Panc1 (cell line): Measurements from ENCODE around the gene RPS15. TPM values are rescaled to one million over a fixed set of nuclear protein-coding genes. Genes with fewer than 3 reads are reported as not detected.

Experiments used
- ATAC-seq: fragments of 200-7000 bp; cut with Tn5 transposase; 2 replicates; pipeline ENCODE4 v1.9.1; 2020; ENCODE audit warnings: mild to moderate bottlenecking, moderate library complexity
- BruUV-seq: library from RNA; stranded (reverse); fragments of 400-500 nt; replicated peaks from 2 replicates; lab custom pipeline; 2021; lab: Mats Ljungman, UMichigan
- CTCF ChIA-PET: fragments of 300-600 bp; sonication (Branson Sonifier 250); formaldehyde crosslinking; loops from one replicate; lab custom pipeline; 2022; ENCODE audit warnings: antibody characterized with exemption; lab: Charles Lee
- POLR2A ChIA-PET: fragments of 300-600 bp; sonication (Branson Sonifier 250); formaldehyde crosslinking; loops from one replicate; lab custom pipeline; 2022; ENCODE audit warnings: antibody characterized with exemption; lab: Charles Lee
- DNase-seq: peaks from one replicate; pipeline ENCODE4 v3.0.0-alpha.2; 2010; ENCODE audit warnings: low read depth, low spot score
- H3K27ac ChIP-seq: 2 replicates; pipeline ENCODE4 v1.5.1; 2011; ENCODE audit warnings: mild to moderate bottlenecking, low read length, inconsistent platforms
- H3K27me3 ChIP-seq: fragments of 200-500 bp; sonication (Bioruptor generic); 2 replicates; pipeline ENCODE4 v1.6.0; 2014; ENCODE audit warnings: low read length, inconsistent platforms; ENCODE audit not compliant: control insufficient read depth, insufficient read depth
- H3K36me3 ChIP-seq: fragments of 200-500 bp; sonication (Bioruptor generic); 2 replicates; pipeline ENCODE4 v1.5.1; 2014; ENCODE audit warnings: inconsistent platforms, mild to moderate bottlenecking, low read length, moderate library complexity; ENCODE audit not compliant: control insufficient read depth, insufficient read depth
- H3K4me1 ChIP-seq: 2 replicates; pipeline ENCODE4 v1.5.1; 2011; ENCODE audit warnings: inconsistent platforms, mild to moderate bottlenecking, low read length, moderate library complexity; ENCODE audit not compliant: control insufficient read depth, insufficient read depth
- H3K4me3 ChIP-seq, 2 experiments: 2 replicates each; pipeline ENCODE4 v1.5.1; 2011 to 2012; ENCODE audit warnings: low read depth in 2 of 2, low read length in 2 of 2, mild to moderate bottlenecking in 2 of 2, inconsistent platforms in 1 of 2, moderate library complexity in 1 of 2
- H3K9me3 ChIP-seq: fragments of 200-500 bp; sonication (Bioruptor generic); 2 replicates; pipeline ENCODE4 v1.5.1; 2014; ENCODE audit warnings: low read depth, mild to moderate bottlenecking, inconsistent platforms, low read length, moderate library complexity; ENCODE audit not compliant: control insufficient read depth, insufficient read depth
- POLR2AphosphoS5 ChIP-seq: IDR thresholded peaks from 2 replicates; pipeline ENCODE4 v1.6.1; 2012; ENCODE audit warnings: mild to moderate bottlenecking, low read depth, low read length, moderate library complexity
- REST ChIP-seq, 2 experiments: IDR thresholded peaks; 2 replicates each; pipeline ENCODE4 v1.6.1; 2011 to 2012; ENCODE audit warnings: low read depth in 2 of 2, control low read depth in 1 of 2, low read length in 1 of 2, mild to moderate bottlenecking in 1 of 2, moderate library complexity in 1 of 2; ENCODE audit not compliant: insufficient read depth in 1 of 2
- SIN3A ChIP-seq: IDR thresholded peaks from 2 replicates; pipeline ENCODE4 v1.6.1; 2012; ENCODE audit warnings: low read depth, mild to moderate bottlenecking, low read length, moderate library complexity, borderline replicate concordance; ENCODE audit not compliant: insufficient read depth
- TCF7L2 ChIP-seq: IDR thresholded peaks from 2 replicates; pipeline ENCODE4 v1.6.1; 2011; ENCODE audit warnings: mild to moderate bottlenecking, low read depth, low read length, inconsistent platforms
- in situ Hi-C: cut with HindIII; loops from 2 replicates; pipeline ENCODE4 v1.10.0; 2016; ENCODE audit warnings: low sequenced_read_pairs, low pct_unique_long_range_greater_than_20kb
- intact Hi-C: fragments of 100-400 bp; cut with micrococcal nuclease; formaldehyde crosslinking; loops from one replicate; pipeline ENCODE4 v1.10.0; 2022; ENCODE audit not compliant: unreplicated experiment
- total RNA-seq: library from RNA; stranded (reverse); gene quantifications from one replicate; pipeline ENCODE4 v1.2.1, GENCODE V29; 2021; ENCODE audit not compliant: unreplicated experiment
- TF ChIP-seq, protein P1 (sequence below): fragments of 450-650 bp; IDR thresholded peaks from 2 replicates; pipeline ENCODE4 v1.5.1; 2017; ENCODE audit warnings: mild to moderate bottlenecking

Gene RPS15
- total RNA-seq, 1 experiment from 2014 or later: 1,067 TPM

GRCh38 chr19:1408300-1409203 lies 29.6 kb upstream of the RPS15 start:
- CTCF ChIA-PET: no interaction called here
- Histone ChIP-seq H3K27me3 (no peaks in the 10 kb centered on the region), H3K36me3 (no peaks in the 10 kb centered on the region; the same call in 1 of the 2 replicates), H3K9me3 (no peaks in the 10 kb centered on the region), H3K27ac (peak overlapping the region; percentile 81), H3K4me3 (peak overlapping the region; percentile 77), H3K4me1 (peaks cover 32% of the 10 kb centered on the region)
- BruUV-seq: TSS peak; percentile 66
- DNase-seq (no peak), ATAC-seq (no peak)
- in situ Hi-C loops (no loop called here), intact Hi-C loops (no loop called here)
- TF ChIP-seq, protein P1, sequence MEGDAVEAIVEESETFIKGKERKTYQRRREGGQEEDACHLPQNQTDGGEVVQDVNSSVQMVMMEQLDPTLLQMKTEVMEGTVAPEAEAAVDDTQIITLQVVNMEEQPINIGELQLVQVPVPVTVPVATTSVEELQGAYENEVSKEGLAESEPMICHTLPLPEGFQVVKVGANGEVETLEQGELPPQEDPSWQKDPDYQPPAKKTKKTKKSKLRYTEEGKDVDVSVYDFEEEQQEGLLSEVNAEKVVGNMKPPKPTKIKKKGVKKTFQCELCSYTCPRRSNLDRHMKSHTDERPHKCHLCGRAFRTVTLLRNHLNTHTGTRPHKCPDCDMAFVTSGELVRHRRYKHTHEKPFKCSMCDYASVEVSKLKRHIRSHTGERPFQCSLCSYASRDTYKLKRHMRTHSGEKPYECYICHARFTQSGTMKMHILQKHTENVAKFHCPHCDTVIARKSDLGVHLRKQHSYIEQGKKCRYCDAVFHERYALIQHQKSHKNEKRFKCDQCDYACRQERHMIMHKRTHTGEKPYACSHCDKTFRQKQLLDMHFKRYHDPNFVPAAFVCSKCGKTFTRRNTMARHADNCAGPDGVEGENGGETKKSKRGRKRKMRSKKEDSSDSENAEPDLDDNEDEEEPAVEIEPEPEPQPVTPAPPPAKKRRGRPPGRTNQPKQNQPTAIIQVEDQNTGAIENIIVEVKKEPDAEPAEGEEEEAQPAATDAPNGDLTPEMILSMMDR: no peak
- TF ChIP-seq REST (IDR thresholded peaks at IDR 0.05; ENCODE audit: insufficient read depth in 1 of 2, low read depth in 2 of 2, low read length in 1 of 2) (no peak), TCF7L2 (no peak), POLR2AphosphoS5 (no peak), SIN3A (no peak)
- POLR2A ChIA-PET: no interaction called here

DNA sequence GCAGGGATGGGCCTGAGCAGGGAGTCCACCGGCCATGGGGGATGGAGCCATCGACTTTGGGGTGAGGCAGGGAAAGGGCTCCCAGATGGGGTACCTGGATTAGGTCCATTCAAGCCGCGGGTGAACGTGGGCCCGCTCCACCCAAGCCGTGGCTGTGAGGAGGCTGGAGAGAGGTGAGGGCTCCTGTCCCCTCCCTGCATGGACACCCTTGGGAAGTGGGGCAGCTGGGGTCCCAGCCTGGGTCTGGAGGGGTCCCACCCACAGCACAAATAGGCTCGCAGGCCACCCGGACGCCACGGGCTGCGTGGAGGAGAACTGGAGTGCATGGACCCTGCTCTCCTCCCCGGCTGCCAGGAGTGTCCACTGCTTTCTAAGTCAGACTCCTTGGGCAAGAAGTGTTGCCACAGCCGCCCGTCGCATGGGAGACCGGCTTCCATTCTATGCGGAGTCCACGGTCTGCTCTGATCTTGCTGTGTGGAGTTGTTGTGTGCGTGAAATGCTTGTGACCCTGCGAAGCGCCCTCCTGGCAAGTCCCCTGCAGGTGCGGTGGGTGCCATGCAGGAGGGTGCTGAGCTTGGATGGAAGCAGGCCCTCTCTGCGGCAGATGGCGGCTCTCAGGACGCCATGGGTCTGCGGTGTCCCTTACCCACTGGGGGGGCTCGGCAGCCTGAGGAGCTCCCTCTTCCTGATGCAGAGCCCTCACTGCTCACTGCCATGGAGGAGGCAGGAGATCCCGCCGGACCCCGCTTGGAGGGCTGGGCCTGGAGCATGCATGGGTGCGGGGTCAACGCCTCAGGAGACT lies 28.8 kb upstream of the RPS15 start:
- H3K4me1 ChIP-seq: peaks cover 32% of the 10 kb centered on the region
- H3K36me3 ChIP-seq: no peaks in the 10 kb centered on the region; the same call in 1 of the 2 replicates
- peak overlapping the region; percentile 81 for H3K27ac ChIP-seq
- no peak for ATAC-seq
- TF ChIP-seq, protein P1: no peak
- TF ChIP-seq REST (IDR thresholded peaks at IDR 0.05; ENCODE audit: insufficient read depth in 1 of 2, low read depth in 2 of 2, low read length in 1 of 2) (no peak), TCF7L2 (no peak), SIN3A (no peak), POLR2AphosphoS5 (no peak)
- no peak for DNase-seq
- peak overlapping the region; percentile 77 for H3K4me3 ChIP-seq
- no TSS peak for BruUV-seq
- CTCF ChIA-PET: no interaction called here
- H3K27me3 ChIP-seq: no peaks in the 10 kb centered on the region
- POLR2A ChIA-PET: no interaction called here
- in situ Hi-C loops (no loop called here), intact Hi-C loops (no loop called here)
- H3K9me3 ChIP-seq: no peaks in the 10 kb centered on the region
